Liver (tissue), 9 donors: Measurements from ENCODE around the gene CDC27. TPM values are rescaled to one million over a fixed set of nuclear protein-coding genes. Genes with fewer than 3 reads are reported as not detected.
A peak's percentile ranks its signal among the peaks of the same experiment; 100 is the strongest.
"Not testable (repeated sequence)": the region's sequence is repeated elsewhere in the genome, so short reads cannot be mapped to it uniquely, and the experiment has no call there.

Experiments
- DNase-seq: peaks from one replicate; pipeline ENCODE4 v3.0.0-alpha.2; 2017; ENCODE audit warnings: low spot score
- H3K27ac ChIP-seq, 2 donors: one replicate each; pipeline ENCODE4 v1.7.0; 2013; ENCODE audit warnings: inconsistent platforms in 2 of 2, low read length in 2 of 2, control low read depth in 1 of 2, low read depth in 1 of 2, mild to moderate bottlenecking in 1 of 2
- H3K27me3 ChIP-seq, 4 donors: one replicate each; pipeline versions ENCODE4 v1.6.1 to v1.7.0; 2013; ENCODE audit warnings: low read length in 3 of 4, inconsistent platforms in 1 of 4, mild to moderate bottlenecking in 1 of 4, moderate library complexity in 1 of 4; ENCODE audit not compliant: control insufficient read depth in 4 of 4, insufficient read depth in 4 of 4
- H3K36me3 ChIP-seq, 4 donors: one replicate each; pipeline versions ENCODE4 v1.6.1 to v1.7.0; 2013; ENCODE audit warnings: low read length in 3 of 4, mild to moderate bottlenecking in 3 of 4, low read depth in 1 of 4, moderate library complexity in 1 of 4; ENCODE audit not compliant: control insufficient read depth in 4 of 4, insufficient read depth in 3 of 4
- H3K4me1 ChIP-seq, 4 donors: one replicate each; pipeline versions ENCODE4 v1.6.1 to v1.7.0; 2013; ENCODE audit warnings: low read length in 3 of 4, mild to moderate bottlenecking in 3 of 4, moderate library complexity in 1 of 4; ENCODE audit not compliant: control insufficient read depth in 4 of 4, insufficient read depth in 4 of 4
- H3K4me3 ChIP-seq, 3 donors: one replicate each; pipeline versions ENCODE4 v1.6.1 to v1.7.0; 2013; ENCODE audit warnings: low read length in 3 of 3, control low read depth in 1 of 3, low read depth in 1 of 3, mild to moderate bottlenecking in 1 of 3
- H3K9ac ChIP-seq, 2 donors: one replicate each; pipeline ENCODE4 v1.7.0; 2013; ENCODE audit warnings: low read length in 2 of 2, mild to moderate bottlenecking in 2 of 2, moderate library complexity in 2 of 2, control low read depth in 1 of 2, low read depth in 1 of 2
- H3K9me3 ChIP-seq, 4 donors: one replicate each; pipeline versions ENCODE4 v1.6.1 to v1.7.0; 2013; ENCODE audit warnings: low read length in 3 of 4; ENCODE audit not compliant: control insufficient read depth in 4 of 4
- CTCF ChIP-seq: fragments of 150-350 bp; IDR thresholded peaks from 2 replicates; pipeline ENCODE4 v1.5.1; 2017; ENCODE audit warnings: improper control_type of control experiment, low read depth, low read length; ENCODE audit not compliant: missing input control
- EGR1 ChIP-seq, 2 donors: IDR thresholded peaks; 2 replicates each; pipeline ENCODE4 v1.6.1; 2016 to 2018; ENCODE audit warnings: antibody characterized with exemption in 2 of 2, low read depth in 2 of 2
- FOXA1 ChIP-seq: IDR thresholded peaks from 2 replicates; pipeline ENCODE4 v1.6.1; 2016; ENCODE audit warnings: antibody characterized with exemption
- FOXA2 ChIP-seq: IDR thresholded peaks from 2 replicates; pipeline ENCODE4 v1.6.1; 2016; ENCODE audit warnings: antibody characterized with exemption
- GABPA ChIP-seq, 2 donors: IDR thresholded peaks in 1 of 2; conservative IDR thresholded peaks in 1 of 2; 2 replicates each; pipeline ENCODE4 v1.6.1; 2016; ENCODE audit warnings: antibody characterized with exemption in 2 of 2, mild to moderate bottlenecking in 1 of 2, moderate library complexity in 1 of 2
- HNF4A ChIP-seq, 2 donors: conservative IDR thresholded peaks; 2 replicates each; pipeline ENCODE4 v1.6.1; 2016; ENCODE audit warnings: antibody characterized with exemption in 2 of 2, mild to moderate bottlenecking in 2 of 2
- HNF4G ChIP-seq: IDR thresholded peaks from 2 replicates; pipeline ENCODE4 v1.6.1; 2016; ENCODE audit warnings: antibody characterized with exemption
- JUND ChIP-seq, 2 donors: IDR thresholded peaks; 2 replicates each; pipeline ENCODE4 v1.6.1; 2016; ENCODE audit warnings: antibody characterized with exemption in 2 of 2
- MAX ChIP-seq: IDR thresholded peaks from 2 replicates; pipeline ENCODE4 v1.6.1; 2016; ENCODE audit warnings: antibody characterized with exemption
- NR2F2 ChIP-seq: IDR thresholded peaks from 2 replicates; pipeline ENCODE4 v1.6.1; 2016; ENCODE audit warnings: antibody characterized with exemption
- RAD21 ChIP-seq, 2 donors: IDR thresholded peaks; 2 replicates each; pipeline ENCODE4 v1.6.1; 2016; ENCODE audit warnings: antibody characterized with exemption in 2 of 2, mild to moderate bottlenecking in 2 of 2
- REST ChIP-seq: IDR thresholded peaks from 2 replicates; pipeline ENCODE4 v1.6.1; 2016; ENCODE audit warnings: antibody characterized with exemption, mild to moderate bottlenecking
- RXRA ChIP-seq, 2 donors: IDR thresholded peaks; 2 replicates each; pipeline ENCODE4 v1.6.1; 2017 to 2018; ENCODE audit warnings: antibody characterized with exemption in 2 of 2, mild to moderate bottlenecking in 1 of 2
- SP1 ChIP-seq: IDR thresholded peaks from 2 replicates; pipeline ENCODE4 v1.6.1; 2018; ENCODE audit warnings: antibody characterized with exemption, mild to moderate bottlenecking
- TAF1 ChIP-seq: conservative IDR thresholded peaks from 2 replicates; pipeline ENCODE4 v1.6.1; 2016; ENCODE audit warnings: antibody characterized with exemption, mild to moderate bottlenecking
- YY1 ChIP-seq: IDR thresholded peaks from 2 replicates; pipeline ENCODE4 v1.6.1; 2016; ENCODE audit warnings: antibody characterized with exemption, mild to moderate bottlenecking
- ZBTB33 ChIP-seq: IDR thresholded peaks from 2 replicates; pipeline ENCODE4 v1.6.1; 2016; ENCODE audit warnings: antibody characterized with exemption
- WGBS: extraction: QIAGEN DNeasy Blood & Tissue Kit; methylation state at CpG from one replicate; pipeline ENCODE4 v1.1.7; 2013; 5-methylcytosine and 5-hydroxymethylcytosine counted together
- polyA plus RNA-seq, 2 donors: library from polyadenylated mRNA; stranded (reverse) in 1 of 2; unstranded in 1 of 2; fragments of 200-250 nt in 1 of 2; fragments of >200 nt in 1 of 2; fragmentation: Nextera tagmentation in 1 of 2; extraction: Ambion mirVana in 1 of 2; gene quantifications; one replicate each; pipeline versions ENCODE4 v1.2.1 to v1.2.3, GENCODE V29; 2013 to 2015
- total RNA-seq, 2 donors: library from RNA; depleted of rRNA; stranded (reverse); fragments of >200 nt; gene quantifications; one replicate each; pipeline ENCODE4 v1.2.3, GENCODE V29; 2014
- TF ChIP-seq, protein P1 (sequence below): IDR thresholded peaks from 2 replicates; pipeline ENCODE4 v1.6.1; 2016; ENCODE audit warnings: antibody characterized with exemption
- donor health status: healthy.
- donor health status: healthy.
- donor health status: healthy.
- donor health status: healthy.
- donor health status: healthy.

CDC27 gene
- total and polyA plus RNA-seq, 4 donors: 16.8 to 148 (median 27.1) TPM

GRCh38 chr17:47218896-47219430, 29.9 kb upstream of the CDC27 start:
- H3K27me3 ChIP-seq: no peaks in the 10 kb centered on the region
- peak; percentile 76 for DNase-seq
- 70% methylated on average over 6 of the region's 6 CpGs for WGBS
- no peak overlapping the region for H3K9ac ChIP-seq
- no peaks in the 10 kb centered on the region for H3K36me3 ChIP-seq
- H3K4me1 ChIP-seq: peaks cover 3 to 10% (median 6%) of the 10 kb centered on the region in 4 donors
- TF ChIP-seq FOXA1 (no peak), SP1 (no peak), FOXA2 (no peak), ZBTB33 (no peak), CTCF (no peak), JUND (IDR thresholded peaks at IDR 0.05) (no peak), HNF4A (conservative IDR thresholded peaks at IDR 0.05) (no peak), NR2F2 (no peak), RAD21 (IDR thresholded peaks at IDR 0.05) (no peak), HNF4G (no peak), GABPA (IDR thresholded peaks at IDR 0.05 in 1 of 2, conservative IDR thresholded peaks at IDR 0.05 in 1 of 2) (no peak), MAX (no peak), EGR1 (IDR thresholded peaks at IDR 0.05; ENCODE audit: low read depth in 2 of 2) (no peak), REST (no peak), RXRA (IDR thresholded peaks at IDR 0.05) (no peak), YY1 (no peak), TAF1 (no peak)
- TF ChIP-seq, protein P1, sequence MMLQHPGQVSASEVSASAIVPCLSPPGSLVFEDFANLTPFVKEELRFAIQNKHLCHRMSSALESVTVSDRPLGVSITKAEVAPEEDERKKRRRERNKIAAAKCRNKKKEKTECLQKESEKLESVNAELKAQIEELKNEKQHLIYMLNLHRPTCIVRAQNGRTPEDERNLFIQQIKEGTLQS: no peak
- no peaks in the 10 kb centered on the region for H3K9me3 ChIP-seq
- no peak overlapping the region for H3K4me3 ChIP-seq
- no peak overlapping the region for H3K27ac ChIP-seq

GRCh38 chr17:47217279-47217678, 28.2 kb upstream of the CDC27 start:
- H3K4me3 ChIP-seq, H3K4me1 ChIP-seq, H3K36me3 ChIP-seq, H3K9me3 ChIP-seq, H3K27me3 ChIP-seq, H3K9ac ChIP-seq, H3K27ac ChIP-seq, DNase-seq: not testable (repeated sequence)
- WGBS: 88% methylated on average over 2 of the region's 2 CpGs

DNA sequence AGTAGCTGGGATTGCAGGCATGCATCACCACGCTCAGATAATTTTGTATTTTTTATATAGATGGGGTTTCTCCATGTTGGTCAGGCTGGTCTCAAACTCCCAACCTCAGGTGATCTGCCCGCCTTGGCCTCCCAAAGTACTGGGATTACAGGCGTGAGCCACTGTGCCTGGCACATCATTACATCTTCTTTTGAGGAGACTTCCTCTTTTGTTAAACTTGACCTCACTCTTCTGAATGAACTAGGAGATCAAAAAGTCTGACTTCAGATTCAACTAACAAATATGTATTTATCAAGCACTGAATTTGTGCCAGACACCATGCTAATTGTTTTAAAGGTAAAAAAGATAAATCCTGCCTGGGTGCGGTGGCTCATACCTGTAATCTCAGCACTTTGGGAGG, 27.7 kb upstream of the CDC27 start:
- not testable (repeated sequence) for H3K4me1 ChIP-seq, H3K4me3 ChIP-seq, H3K36me3 ChIP-seq, DNase-seq, H3K9me3 ChIP-seq, H3K27me3 ChIP-seq, H3K9ac ChIP-seq, H3K27ac ChIP-seq
- 95% methylated on average over 4 of the region's 4 CpGs for WGBS
